GM12865 (cell line): ENCODE results near the gene ST8SIA4.

ENCODE experiments used
- DNase-seq: peaks from one replicate; pipeline ENCODE4 v3.0.0; 2010; ENCODE audit warnings: low read depth
- H3K4me3 ChIP-seq: 2 replicates; pipeline ENCODE4 v1.5.1; 2011; ENCODE audit warnings: mild to moderate bottlenecking, low read depth, low read length, control low read depth
- CTCF ChIP-seq: IDR thresholded peaks from 2 replicates; pipeline ENCODE4 v1.5.1; 2011; ENCODE audit warnings: low read length, control low read depth, low read depth, inconsistent platforms; ENCODE audit not compliant: insufficient read depth; ENCODE audit errors: missing control alignments

ST8SIA4 gene

DNA sequence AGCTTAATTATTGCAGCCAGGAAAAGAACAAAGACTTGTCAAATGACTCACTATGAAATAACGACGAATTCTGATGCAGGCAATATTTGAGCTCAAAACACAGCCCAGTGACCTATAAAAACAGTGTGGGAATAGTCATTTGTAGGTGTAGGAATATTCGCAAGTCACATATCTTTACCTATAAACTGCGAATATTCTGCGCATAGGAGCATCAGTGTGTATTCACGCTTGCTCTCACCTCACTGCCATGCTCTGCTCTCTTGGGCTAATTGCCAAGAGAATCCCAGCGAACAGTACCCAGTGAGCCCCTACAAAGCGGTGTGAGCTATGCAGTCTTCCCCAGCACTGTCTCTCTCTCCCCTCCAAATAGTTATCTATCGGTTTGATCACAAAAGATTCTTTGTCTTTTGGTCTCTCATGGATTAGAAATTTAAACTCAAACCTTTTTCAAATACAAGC, 74.2 kb downstream of the ST8SIA4 start:
- TF ChIP-seq CTCF, result no peak
- H3K4me3 ChIP-seq, result peak overlapping the region; percentile 41; the same call in 1 of the 2 replicates
- no peak for DNase-seq

DNA sequence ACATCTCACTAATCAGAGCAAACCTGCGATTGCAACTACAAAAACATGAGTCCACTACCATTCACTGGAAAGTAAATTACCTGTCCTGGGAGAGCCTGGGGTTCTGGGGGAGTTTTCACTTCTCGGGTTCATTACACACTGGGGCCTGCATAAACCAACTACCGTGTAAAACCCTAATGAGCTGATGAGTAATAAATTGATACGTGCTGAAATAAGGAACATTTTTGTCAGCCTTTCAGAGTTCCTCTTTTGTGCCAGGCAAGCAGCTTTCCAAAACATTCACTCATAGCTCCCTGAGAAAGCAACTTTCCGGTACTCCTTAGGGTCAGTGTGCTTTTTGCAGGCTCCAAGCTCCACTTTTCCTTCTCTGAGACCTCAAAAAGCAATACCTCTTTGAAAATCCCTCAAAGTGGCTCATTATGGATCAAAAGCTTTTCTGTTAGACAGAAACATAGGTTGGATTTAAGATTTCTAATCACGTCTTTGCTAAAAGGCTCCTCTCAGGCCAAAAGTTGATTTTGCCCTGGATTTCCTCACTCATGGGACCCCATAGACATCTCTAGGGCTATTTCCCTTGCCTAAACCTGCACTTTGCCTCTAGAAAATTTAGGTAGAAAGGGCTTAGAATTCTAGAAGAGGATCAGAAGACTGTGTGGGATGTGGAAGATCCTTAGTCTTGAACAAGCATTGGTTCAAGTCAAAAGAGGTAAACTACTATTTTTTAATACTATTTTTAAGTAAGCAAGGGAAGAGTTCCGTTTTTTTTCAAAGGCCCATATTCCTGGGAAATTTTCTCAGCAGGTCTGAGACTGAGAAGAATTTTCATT, 74.8 kb downstream of the ST8SIA4 start:
- H3K4me3 ChIP-seq, result peak overlapping the region; percentile 41
- TF ChIP-seq CTCF, result no peak
- peak; percentile 82 for DNase-seq

- TF ChIP-seq CTCF, result no peak
- DNase-seq, result peak; percentile 67
- H3K4me3 ChIP-seq, result peak overlapping the region; percentile 41
Observed at GRCh38 chr5:100827481-100827889, 75.6 kb downstream of the ST8SIA4 start.

GRCh38 chr5:100826133-100826532, 76.9 kb downstream of the ST8SIA4 start:
- no peak for TF ChIP-seq CTCF
- no peak overlapping the region for H3K4me3 ChIP-seq
- peak; percentile 65 for DNase-seq

- no peak overlapping the region for H3K4me3 ChIP-seq
- no peak for DNase-seq
- TF ChIP-seq CTCF, result no peak
Observed at GRCh38 chr5:100824635-100825034, 78.4 kb downstream of the ST8SIA4 start.

GRCh38 chr5:100823812-100824211, 79.3 kb downstream of the ST8SIA4 start:
- no peak overlapping the region for H3K4me3 ChIP-seq
- no peak for DNase-seq
- TF ChIP-seq CTCF, result no peak

GRCh38 chr5:100821751-100822150, 81.3 kb downstream of the ST8SIA4 start:
- no peak overlapping the region for H3K4me3 ChIP-seq
- no peak for DNase-seq
- no peak for TF ChIP-seq CTCF
